Measurements from ENCODE around the gene C2CD3. TPM values are rescaled to one million over a fixed set of nuclear protein-coding genes. Genes with fewer than 3 reads are reported as not detected.

The C2CD3 gene
- total and polyA plus RNA-seq, 4 donors: 3.1 to 14.5 (median 6.7) TPM

DNA sequence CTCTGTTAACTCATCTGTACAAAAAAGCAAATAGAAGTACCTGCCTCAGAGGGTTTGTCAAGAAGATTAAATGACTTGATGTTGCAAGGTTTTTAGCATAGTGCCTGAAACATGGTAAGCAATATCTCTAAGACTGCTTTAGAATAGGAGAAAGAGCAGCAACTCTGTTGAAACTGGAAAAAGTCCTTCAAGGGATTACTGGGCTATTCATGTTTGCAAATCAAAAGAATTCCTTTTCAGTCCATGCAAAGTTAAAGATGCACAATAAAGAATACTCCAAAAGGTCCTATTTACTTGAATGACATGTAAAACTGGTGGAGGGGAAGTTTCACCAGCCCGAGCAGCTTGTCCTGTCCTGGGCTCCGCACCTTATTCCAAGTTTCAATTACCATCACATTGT lies 70.6 kb downstream of the C2CD3 start:
- peaks cover 2 to 24% (median 20%) of the 10 kb centered on the region in 4 donors for H3K36me3 ChIP-seq (ENCODE audit: control insufficient read depth in 4 of 4, insufficient read depth in 3 of 4, low read depth in 1 of 4, low read length in 3 of 4)
- no peaks in the 10 kb centered on the region for H3K27me3 ChIP-seq (ENCODE audit: control insufficient read depth in 4 of 4, insufficient read depth in 4 of 4, low read length in 3 of 4)
- H3K9me3 ChIP-seq (ENCODE audit: control insufficient read depth in 4 of 4, low read length in 3 of 4): no peaks in the 10 kb centered on the region
- TF ChIP-seq NR2F2 (IDR thresholded peaks at IDR 0.05) (no peak), RAD21 (IDR thresholded peaks at IDR 0.05) (no peak), RXRA (IDR thresholded peaks at IDR 0.05) (no peak), FOXA1 (IDR thresholded peaks at IDR 0.05) (no peak), FOXA2 (IDR thresholded peaks at IDR 0.05) (no peak), EGR1 (IDR thresholded peaks at IDR 0.05; ENCODE audit: low read depth in 2 of 2) (no peak), HNF4G (IDR thresholded peaks at IDR 0.05) (no peak), GABPA (IDR thresholded peaks at IDR 0.05 in 1 of 2, conservative IDR thresholded peaks at IDR 0.05 in 1 of 2) (no peak)
- TF ChIP-seq, protein P1, sequence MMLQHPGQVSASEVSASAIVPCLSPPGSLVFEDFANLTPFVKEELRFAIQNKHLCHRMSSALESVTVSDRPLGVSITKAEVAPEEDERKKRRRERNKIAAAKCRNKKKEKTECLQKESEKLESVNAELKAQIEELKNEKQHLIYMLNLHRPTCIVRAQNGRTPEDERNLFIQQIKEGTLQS (IDR thresholded peaks at IDR 0.05): no peak
- TF ChIP-seq, protein P2, sequence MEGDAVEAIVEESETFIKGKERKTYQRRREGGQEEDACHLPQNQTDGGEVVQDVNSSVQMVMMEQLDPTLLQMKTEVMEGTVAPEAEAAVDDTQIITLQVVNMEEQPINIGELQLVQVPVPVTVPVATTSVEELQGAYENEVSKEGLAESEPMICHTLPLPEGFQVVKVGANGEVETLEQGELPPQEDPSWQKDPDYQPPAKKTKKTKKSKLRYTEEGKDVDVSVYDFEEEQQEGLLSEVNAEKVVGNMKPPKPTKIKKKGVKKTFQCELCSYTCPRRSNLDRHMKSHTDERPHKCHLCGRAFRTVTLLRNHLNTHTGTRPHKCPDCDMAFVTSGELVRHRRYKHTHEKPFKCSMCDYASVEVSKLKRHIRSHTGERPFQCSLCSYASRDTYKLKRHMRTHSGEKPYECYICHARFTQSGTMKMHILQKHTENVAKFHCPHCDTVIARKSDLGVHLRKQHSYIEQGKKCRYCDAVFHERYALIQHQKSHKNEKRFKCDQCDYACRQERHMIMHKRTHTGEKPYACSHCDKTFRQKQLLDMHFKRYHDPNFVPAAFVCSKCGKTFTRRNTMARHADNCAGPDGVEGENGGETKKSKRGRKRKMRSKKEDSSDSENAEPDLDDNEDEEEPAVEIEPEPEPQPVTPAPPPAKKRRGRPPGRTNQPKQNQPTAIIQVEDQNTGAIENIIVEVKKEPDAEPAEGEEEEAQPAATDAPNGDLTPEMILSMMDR (IDR thresholded peaks at IDR 0.05; ENCODE audit: low read depth, low read length, missing input control): no peak
- TF ChIP-seq, protein P3, sequence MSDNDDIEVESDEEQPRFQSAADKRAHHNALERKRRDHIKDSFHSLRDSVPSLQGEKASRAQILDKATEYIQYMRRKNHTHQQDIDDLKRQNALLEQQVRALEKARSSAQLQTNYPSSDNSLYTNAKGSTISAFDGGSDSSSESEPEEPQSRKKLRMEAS (IDR thresholded peaks at IDR 0.05): no peak
- TF ChIP-seq, protein P4, sequence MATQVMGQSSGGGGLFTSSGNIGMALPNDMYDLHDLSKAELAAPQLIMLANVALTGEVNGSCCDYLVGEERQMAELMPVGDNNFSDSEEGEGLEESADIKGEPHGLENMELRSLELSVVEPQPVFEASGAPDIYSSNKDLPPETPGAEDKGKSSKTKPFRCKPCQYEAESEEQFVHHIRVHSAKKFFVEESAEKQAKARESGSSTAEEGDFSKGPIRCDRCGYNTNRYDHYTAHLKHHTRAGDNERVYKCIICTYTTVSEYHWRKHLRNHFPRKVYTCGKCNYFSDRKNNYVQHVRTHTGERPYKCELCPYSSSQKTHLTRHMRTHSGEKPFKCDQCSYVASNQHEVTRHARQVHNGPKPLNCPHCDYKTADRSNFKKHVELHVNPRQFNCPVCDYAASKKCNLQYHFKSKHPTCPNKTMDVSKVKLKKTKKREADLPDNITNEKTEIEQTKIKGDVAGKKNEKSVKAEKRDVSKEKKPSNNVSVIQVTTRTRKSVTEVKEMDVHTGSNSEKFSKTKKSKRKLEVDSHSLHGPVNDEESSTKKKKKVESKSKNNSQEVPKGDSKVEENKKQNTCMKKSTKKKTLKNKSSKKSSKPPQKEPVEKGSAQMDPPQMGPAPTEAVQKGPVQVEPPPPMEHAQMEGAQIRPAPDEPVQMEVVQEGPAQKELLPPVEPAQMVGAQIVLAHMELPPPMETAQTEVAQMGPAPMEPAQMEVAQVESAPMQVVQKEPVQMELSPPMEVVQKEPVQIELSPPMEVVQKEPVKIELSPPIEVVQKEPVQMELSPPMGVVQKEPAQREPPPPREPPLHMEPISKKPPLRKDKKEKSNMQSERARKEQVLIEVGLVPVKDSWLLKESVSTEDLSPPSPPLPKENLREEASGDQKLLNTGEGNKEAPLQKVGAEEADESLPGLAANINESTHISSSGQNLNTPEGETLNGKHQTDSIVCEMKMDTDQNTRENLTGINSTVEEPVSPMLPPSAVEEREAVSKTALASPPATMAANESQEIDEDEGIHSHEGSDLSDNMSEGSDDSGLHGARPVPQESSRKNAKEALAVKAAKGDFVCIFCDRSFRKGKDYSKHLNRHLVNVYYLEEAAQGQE (IDR thresholded peaks at IDR 0.05): no peak
- DNase-seq (ENCODE audit: low spot score): no peak
- no peaks in the 10 kb centered on the region for H3K4me1 ChIP-seq (ENCODE audit: control insufficient read depth in 4 of 4, insufficient read depth in 4 of 4, low read length in 3 of 4)
- no peak overlapping the region for H3K4me3 ChIP-seq (ENCODE audit: low read depth in 1 of 3, low read length in 3 of 3)
- 98% methylated on average over 2 of the region's 2 CpGs for WGBS
- no peak overlapping the region for H3K27ac ChIP-seq (ENCODE audit: low read depth in 1 of 2, low read length in 2 of 2)
- H3K9ac ChIP-seq (ENCODE audit: low read depth in 1 of 2, low read length in 2 of 2): no peak overlapping the region

DNA sequence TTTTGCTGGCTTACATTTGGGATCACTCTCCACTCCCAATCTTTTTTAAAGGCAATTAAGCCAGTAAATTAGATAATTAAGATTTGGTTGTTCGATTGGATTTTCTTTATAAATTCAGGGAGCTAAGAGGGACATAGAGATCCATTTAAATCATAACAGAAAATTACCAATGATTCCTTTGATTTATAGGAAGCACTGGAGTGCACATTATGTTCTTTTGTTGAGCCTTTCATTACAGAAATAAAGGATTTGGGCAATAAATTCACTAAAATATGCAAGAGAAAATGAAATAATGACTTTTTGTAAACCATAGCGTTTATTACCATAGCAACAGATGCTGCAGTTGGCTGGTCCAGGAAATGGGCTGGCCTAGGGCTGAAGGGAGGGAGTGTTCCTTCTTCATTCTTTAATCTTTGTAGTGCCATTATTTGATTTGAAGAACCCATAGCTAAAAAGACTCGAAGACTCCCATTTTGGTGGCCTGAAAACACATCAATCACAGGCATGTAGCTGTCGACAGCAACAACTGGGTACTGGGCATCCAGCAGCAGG lies 73.0 kb downstream of the C2CD3 start:
- Histone ChIP-seq H3K9ac (ENCODE audit: low read depth in 1 of 2, low read length in 2 of 2) (no peak overlapping the region), H3K36me3 (ENCODE audit: control insufficient read depth in 4 of 4, insufficient read depth in 3 of 4, low read depth in 1 of 4, low read length in 3 of 4) (peaks cover 2 to 22% (median 19%) of the 10 kb centered on the region in 4 donors), H3K4me1 (ENCODE audit: control insufficient read depth in 4 of 4, insufficient read depth in 4 of 4, low read length in 3 of 4) (no peaks in the 10 kb centered on the region), H3K27ac (ENCODE audit: low read depth in 1 of 2, low read length in 2 of 2) (no peak overlapping the region), H3K9me3 (ENCODE audit: control insufficient read depth in 4 of 4, low read length in 3 of 4) (no peaks in the 10 kb centered on the region), H3K27me3 (ENCODE audit: control insufficient read depth in 4 of 4, insufficient read depth in 4 of 4, low read length in 3 of 4) (no peaks in the 10 kb centered on the region), H3K4me3 (ENCODE audit: low read depth in 1 of 3, low read length in 3 of 3) (no peak overlapping the region)
- DNase-seq (ENCODE audit: low spot score): no peak
- TF ChIP-seq GABPA (IDR thresholded peaks at IDR 0.05 in 1 of 2, conservative IDR thresholded peaks at IDR 0.05 in 1 of 2): no peak
- TF ChIP-seq YY1 (IDR thresholded peaks at IDR 0.05): no peak
- TF ChIP-seq TAF1 (conservative IDR thresholded peaks at IDR 0.05): no peak
- no peak for TF ChIP-seq JUND (IDR thresholded peaks at IDR 0.05)
- TF ChIP-seq HNF4G (IDR thresholded peaks at IDR 0.05): no peak
- TF ChIP-seq, protein P2 (IDR thresholded peaks at IDR 0.05; ENCODE audit: low read depth, low read length, missing input control): no peak
- TF ChIP-seq, protein P1 (IDR thresholded peaks at IDR 0.05): no peak
- no peak for TF ChIP-seq EGR1 (IDR thresholded peaks at IDR 0.05; ENCODE audit: low read depth in 2 of 2)
- WGBS: 94% methylated on average over 4 of the region's 4 CpGs

Data from liver (tissue), 9 donors.